KMS-11 (cell line): ENCODE results near the gene HPGDS.
"Not testable (repeated sequence)": the region's sequence is repeated elsewhere in the genome, so short reads cannot be mapped to it uniquely, and the experiment has no call there.

Experiments used
- H2AFZ ChIP-seq: fragments of 200-600 bp; sonication (generic); 2 replicates; pipeline ENCODE4 v1.6.1; 2016; ENCODE audit warnings: antibody characterized with exemption, mixed run types, low read depth
- H3K27ac ChIP-seq: fragments of 200-600 bp; sonication (generic); 2 replicates; pipeline ENCODE4 v1.6.1; 2016; ENCODE audit warnings: mild to moderate bottlenecking, mixed run types
- H3K27me3 ChIP-seq: fragments of 200-600 bp; sonication (generic); 2 replicates; pipeline ENCODE4 v1.6.1; 2017; ENCODE audit warnings: mild to moderate bottlenecking, low read depth, mixed run types, moderate library complexity; ENCODE audit not compliant: insufficient read depth
- H3K36me3 ChIP-seq: fragments of 200-600 bp; sonication (generic); 2 replicates; pipeline ENCODE4 v1.6.1; 2017; ENCODE audit warnings: mild to moderate bottlenecking, mixed run types; ENCODE audit not compliant: insufficient read depth
- H3K4me1 ChIP-seq: fragments of 200-600 bp; sonication (generic); 2 replicates; pipeline ENCODE4 v1.6.1; 2016; ENCODE audit warnings: mild to moderate bottlenecking, low read depth, mixed run types; ENCODE audit not compliant: poor library complexity, severe bottlenecking
- H3K4me2 ChIP-seq: fragments of 200-600 bp; sonication (generic); 2 replicates; pipeline ENCODE4 v1.7.0; 2016; ENCODE audit warnings: mild to moderate bottlenecking, mixed run types
- H3K4me3 ChIP-seq: fragments of 200-600 bp; sonication (generic); IDR thresholded peaks from 2 replicates; pipeline ENCODE4 v1.6.1; 2017; ENCODE audit warnings: low read depth, low read length, mixed read lengths; ENCODE audit not compliant: insufficient read depth
- H3K79me2 ChIP-seq: fragments of 200-600 bp; sonication (generic); 2 replicates; pipeline ENCODE4 v1.6.1; 2016; ENCODE audit warnings: low read depth, mixed run types; ENCODE audit not compliant: insufficient read depth
- H3K9ac ChIP-seq: fragments of 200-600 bp; sonication (generic); 2 replicates; pipeline ENCODE4 v1.6.1; 2016; ENCODE audit warnings: mild to moderate bottlenecking, mixed run types
- H4K20me1 ChIP-seq: fragments of 200-600 bp; sonication (generic); 2 replicates; pipeline ENCODE4 v1.6.1; 2016; ENCODE audit warnings: mild to moderate bottlenecking, mixed run types; ENCODE audit not compliant: insufficient read depth
- TF ChIP-seq, protein P1 (sequence below): fragments of 200-600 bp; sonication (generic); conservative IDR thresholded peaks from 2 replicates; pipeline ENCODE4 v1.6.1; 2017; ENCODE audit warnings: low read depth, mild to moderate bottlenecking, antibody characterized with exemption, low read length, moderate library complexity, mixed read lengths

Gene HPGDS

DNA sequence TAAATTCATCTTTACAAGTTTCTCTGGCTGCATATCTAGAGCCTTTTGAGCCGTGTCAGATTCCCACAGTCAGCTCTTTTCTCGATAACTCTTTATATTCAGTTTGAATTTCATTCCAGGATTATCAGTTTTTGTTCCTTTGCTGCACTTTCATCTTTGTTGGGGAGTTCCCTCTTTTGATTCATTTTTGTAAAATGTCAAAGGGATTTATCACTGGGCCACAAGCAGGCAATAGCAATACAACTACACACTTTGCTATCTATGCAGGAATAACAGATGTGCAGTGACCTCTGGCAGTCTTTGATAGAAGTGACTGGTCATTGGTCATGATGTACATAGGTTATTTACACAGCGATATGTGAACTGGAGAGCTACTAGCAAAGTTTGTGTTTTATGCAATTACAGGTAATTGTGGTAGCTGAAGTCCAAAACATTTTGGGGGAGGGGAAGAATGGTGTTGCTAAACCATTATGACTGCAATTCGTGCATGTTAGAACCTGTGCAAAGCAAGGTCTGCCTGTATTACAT lies 43.8 kb downstream of the HPGDS start:
- H3K4me2 ChIP-seq, result no peak overlapping the region
- TF ChIP-seq, protein P1, sequence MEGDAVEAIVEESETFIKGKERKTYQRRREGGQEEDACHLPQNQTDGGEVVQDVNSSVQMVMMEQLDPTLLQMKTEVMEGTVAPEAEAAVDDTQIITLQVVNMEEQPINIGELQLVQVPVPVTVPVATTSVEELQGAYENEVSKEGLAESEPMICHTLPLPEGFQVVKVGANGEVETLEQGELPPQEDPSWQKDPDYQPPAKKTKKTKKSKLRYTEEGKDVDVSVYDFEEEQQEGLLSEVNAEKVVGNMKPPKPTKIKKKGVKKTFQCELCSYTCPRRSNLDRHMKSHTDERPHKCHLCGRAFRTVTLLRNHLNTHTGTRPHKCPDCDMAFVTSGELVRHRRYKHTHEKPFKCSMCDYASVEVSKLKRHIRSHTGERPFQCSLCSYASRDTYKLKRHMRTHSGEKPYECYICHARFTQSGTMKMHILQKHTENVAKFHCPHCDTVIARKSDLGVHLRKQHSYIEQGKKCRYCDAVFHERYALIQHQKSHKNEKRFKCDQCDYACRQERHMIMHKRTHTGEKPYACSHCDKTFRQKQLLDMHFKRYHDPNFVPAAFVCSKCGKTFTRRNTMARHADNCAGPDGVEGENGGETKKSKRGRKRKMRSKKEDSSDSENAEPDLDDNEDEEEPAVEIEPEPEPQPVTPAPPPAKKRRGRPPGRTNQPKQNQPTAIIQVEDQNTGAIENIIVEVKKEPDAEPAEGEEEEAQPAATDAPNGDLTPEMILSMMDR, result no peak

GRCh38 chr4:94295473-94295872 lies 47.2 kb downstream of the HPGDS start:
- not testable (repeated sequence) for H3K4me2 ChIP-seq, H3K27ac ChIP-seq, H2AFZ ChIP-seq, H3K4me1 ChIP-seq, H3K79me2 ChIP-seq, H3K4me3 ChIP-seq, H4K20me1 ChIP-seq, H3K27me3 ChIP-seq, H3K36me3 ChIP-seq, H3K9ac ChIP-seq

More for the DNA sequence above, 43.8 kb downstream of the HPGDS start:
- H4K20me1 ChIP-seq, result no peaks in the 10 kb centered on the region
- H3K27ac ChIP-seq, result no peak overlapping the region
- H3K4me1 ChIP-seq, result no peaks in the 10 kb centered on the region
- no peak overlapping the region for H3K4me3 ChIP-seq
- H3K79me2 ChIP-seq, result no peaks in the 10 kb centered on the region
- H3K36me3 ChIP-seq, result no peaks in the 10 kb centered on the region
- H3K9ac ChIP-seq, result no peak overlapping the region
- H2AFZ ChIP-seq, result no peak overlapping the region
- no peaks in the 10 kb centered on the region for H3K27me3 ChIP-seq

DNA sequence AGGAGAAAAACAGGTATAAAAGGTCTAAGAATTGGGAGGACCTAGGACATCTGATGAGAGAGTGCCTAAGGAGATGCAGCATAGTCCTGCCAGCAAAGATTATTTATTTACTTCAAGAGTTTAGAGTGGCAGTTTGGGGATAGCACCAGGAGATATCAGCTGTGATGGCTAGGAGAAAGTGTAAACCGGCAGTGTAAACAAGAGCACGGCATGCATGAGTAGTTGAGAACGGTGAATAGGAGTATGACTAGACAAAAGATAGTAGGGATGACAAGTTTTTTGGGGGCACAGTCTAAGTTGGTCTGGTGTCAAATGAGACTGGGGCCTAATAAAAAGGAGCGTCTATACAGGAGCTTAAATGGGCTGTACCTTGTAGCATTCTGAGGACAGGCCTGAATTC lies 48.7 kb downstream of the HPGDS start:
- H3K36me3 ChIP-seq, H3K9ac ChIP-seq, H4K20me1 ChIP-seq, H3K4me3 ChIP-seq, H3K4me1 ChIP-seq, H3K4me2 ChIP-seq, H3K27ac ChIP-seq, H2AFZ ChIP-seq, H3K27me3 ChIP-seq, H3K79me2 ChIP-seq: not testable (repeated sequence)

DNA sequence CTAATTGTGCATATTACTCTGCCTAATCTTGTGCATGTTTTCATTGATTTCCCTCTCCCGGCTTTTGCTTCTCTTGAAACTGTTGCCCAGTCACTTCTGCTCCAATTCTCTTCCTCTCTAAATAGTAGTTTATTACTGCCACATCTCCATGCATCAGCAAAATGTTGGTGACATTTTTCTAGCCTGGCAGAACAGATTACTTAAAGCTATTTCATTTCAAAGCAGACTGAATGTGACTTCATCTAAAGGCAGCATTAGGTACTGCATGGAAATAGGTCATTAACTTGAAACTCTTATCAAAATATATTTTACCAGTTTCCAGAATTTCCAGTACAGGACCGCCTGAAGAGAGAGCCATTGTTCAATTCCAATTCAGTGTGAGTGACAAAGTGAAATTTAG lies 52.4 kb downstream of the HPGDS start:
- Histone ChIP-seq H3K36me3 (no peaks in the 10 kb centered on the region), H3K4me2 (no peak overlapping the region), H3K27me3 (no peaks in the 10 kb centered on the region), H4K20me1 (no peaks in the 10 kb centered on the region), H3K79me2 (no peaks in the 10 kb centered on the region), H3K9ac (no peak overlapping the region), H3K27ac (no peak overlapping the region), H2AFZ (no peak overlapping the region), H3K4me3 (no peak overlapping the region), H3K4me1 (no peaks in the 10 kb centered on the region)
- TF ChIP-seq, protein P1, result no peak; the same call in 1 of the 2 replicates

DNA sequence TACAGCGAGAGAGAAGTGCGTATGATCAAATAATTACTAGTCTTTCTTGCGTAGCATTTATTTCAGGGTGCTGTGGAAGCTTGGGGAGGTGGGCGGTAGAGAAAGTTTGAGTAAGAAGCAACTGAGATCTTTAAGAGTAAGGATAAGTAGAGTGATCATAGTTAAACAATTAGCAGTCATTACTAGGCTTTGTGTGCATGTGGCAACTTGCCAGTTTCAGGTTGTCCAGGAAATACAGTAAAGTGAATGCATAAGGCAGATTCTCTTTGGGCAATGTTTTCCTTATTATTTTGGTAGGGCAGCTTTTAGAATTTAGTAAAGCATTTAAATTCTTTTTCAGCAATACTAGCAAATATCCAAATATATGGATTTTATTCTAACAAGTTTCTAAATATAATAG lies 57.0 kb downstream of the HPGDS start:
- Histone ChIP-seq H3K4me2 (no peak overlapping the region), H3K27ac (no peak overlapping the region), H4K20me1 (no peaks in the 10 kb centered on the region), H3K36me3 (no peaks in the 10 kb centered on the region; the same call in 1 of the 2 replicates), H3K4me3 (no peak overlapping the region), H3K79me2 (no peaks in the 10 kb centered on the region), H3K9ac (no peak overlapping the region), H3K4me1 (no peaks in the 10 kb centered on the region), H2AFZ (no peak overlapping the region), H3K27me3 (no peaks in the 10 kb centered on the region)
- TF ChIP-seq, protein P1, result no peak
